ENCODE results near the gene TUBGCP3.
A peak's percentile ranks its signal among the peaks of the same experiment; 100 is the strongest.
"Not testable (repeated sequence)": the region's sequence is repeated elsewhere in the genome, so short reads cannot be mapped to it uniquely, and the experiment has no call there.

TUBGCP3 gene

DNA sequence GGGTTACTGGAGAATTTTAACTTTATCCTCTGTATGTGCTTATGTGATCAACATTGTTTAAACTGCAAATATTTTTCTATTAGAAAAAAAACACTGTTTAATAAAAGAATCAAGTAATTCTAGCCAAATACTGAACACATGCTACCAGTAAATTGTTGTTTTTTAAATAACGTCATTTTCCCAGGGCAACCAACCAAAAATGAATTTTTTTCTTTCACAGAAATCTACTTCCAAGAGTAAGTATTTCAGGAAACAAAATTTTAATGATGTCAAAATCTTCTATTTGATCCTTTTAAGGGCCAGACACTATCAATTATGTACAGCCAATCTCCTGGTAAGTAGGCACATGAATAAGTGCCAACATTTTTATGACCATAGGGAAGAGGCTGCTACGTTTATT, 57.1 kb downstream of the TUBGCP3 start:
- no peak for DNase-seq (ENCODE audit: low read depth, low spot score)

DNA sequence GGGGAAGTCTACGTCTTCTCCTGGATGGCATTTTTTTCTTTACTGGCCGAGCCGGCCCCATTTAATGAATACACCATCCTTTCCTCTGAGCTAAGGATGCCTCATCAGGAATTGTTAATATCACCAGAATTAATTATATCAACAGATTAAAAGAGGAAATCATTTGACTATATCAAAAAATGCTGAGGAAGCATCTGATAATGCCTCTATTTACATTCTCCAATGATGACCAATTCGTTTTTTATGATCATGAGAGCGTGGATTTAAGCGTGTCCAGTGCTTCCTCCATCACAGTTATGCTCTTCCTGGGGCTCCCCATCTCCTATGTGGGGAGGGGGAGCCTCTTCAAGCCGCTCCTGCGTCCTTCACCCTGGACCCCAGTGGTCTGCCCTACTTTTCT, 58.7 kb downstream of the TUBGCP3 start:
- DNase-seq (ENCODE audit: low read depth, low spot score) = no peak

DNA sequence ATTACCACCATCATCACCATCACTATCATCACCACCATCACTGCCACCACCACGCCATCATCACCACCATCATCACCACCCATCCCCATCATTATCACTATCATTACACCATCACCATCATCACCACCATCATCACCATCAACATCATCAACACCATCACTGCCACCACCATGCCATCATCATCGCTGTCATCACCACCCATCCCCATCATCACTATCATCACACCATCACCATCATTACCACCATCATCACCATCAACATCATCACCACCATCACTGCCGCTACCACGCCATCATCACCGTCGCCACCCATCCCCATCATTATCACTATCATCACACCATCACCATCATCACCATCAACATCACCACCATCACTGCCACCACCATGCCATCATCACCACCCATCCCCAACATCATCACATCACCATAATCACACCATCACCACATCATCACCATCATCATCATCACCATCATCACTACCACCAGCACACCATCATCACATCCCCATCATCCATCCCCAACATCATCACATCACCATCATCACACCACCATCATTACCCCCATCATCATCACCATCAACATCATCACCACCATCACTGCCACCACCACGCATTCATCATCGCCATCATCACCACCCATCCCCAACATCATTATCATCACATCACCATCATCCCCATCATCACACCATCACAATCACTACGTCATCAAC, 61.7 kb downstream of the TUBGCP3 start:
- DNase-seq (ENCODE audit: low read depth, low spot score) = no peak

DNA sequence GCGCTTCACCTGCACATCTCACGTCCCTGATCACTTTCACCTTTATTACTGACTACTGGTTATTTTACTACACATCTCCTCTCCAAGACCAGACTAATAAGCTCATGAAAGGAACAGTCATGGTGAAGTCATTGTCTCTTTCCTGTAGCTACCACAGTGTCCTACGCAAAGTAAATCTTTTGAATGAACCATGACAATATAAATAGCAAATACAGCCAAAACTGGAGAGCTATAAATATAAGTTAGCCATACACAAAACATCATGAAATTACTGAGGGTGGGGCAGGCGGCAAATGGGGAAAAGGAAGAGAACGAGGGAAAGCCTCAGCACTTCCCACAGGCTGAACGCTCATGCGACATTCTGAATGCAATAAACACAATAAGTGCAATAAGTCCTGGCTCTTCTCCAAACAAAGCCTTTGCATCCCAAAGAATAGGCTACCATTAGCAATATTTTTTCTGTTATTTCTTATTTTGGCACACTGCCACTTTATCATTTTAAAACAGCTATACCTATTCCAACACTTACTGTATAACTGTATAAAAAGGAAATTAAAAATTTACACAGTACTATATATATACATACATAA, 62.5 kb downstream of the TUBGCP3 start:
- no peak for DNase-seq (ENCODE audit: low read depth, low spot score)

DNA sequence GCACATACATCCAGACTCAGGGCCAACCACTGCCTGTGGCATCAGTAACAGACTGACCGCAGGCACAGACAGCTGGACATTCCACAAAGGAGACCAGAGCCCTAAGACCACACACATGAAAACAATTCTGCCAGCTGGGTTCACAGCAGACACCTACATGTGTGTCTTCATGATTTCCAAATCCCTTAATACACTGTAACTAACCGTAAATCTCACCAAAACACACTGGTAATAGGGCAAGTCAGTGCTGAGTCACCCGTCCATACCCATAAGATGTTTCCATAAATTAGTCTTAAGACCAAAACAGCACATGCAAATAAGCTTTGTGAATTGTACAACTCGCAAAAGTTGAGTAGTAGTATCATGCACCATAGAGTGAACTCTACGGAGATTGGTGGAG, 65.4 kb downstream of the TUBGCP3 start:
- DNase-seq (ENCODE audit: low read depth, low spot score) = no peak

DNA sequence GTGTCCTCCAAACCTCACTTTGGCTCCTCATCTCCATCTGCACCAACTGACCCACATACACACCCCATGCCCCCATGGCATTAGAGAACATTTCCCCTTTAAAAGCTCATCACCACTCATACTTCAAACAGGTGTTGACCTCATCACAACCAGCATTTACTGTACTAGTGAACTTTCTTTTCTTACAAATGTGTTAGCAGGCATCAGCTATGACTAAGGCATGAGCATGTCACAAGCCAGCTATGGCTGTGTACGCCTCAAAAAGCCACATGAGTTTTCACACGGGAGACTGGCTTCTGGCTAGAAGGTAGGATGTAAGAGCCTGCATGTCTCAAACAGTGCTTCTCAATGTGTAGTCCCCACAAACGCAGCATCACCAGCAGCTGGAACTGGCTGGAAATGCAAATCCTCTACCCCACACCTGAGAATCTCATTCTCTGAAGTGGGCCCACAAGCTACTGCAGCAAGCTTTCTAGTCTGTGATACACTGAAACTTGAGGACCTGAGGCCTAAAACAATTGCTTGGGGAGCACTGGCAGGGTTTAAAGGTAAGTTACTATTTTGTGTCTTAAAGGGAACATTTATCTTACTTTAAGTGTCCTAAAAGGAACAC, 66.8 kb downstream of the TUBGCP3 start:
- DNase-seq (ENCODE audit: low read depth, low spot score) = no peak

DNA sequence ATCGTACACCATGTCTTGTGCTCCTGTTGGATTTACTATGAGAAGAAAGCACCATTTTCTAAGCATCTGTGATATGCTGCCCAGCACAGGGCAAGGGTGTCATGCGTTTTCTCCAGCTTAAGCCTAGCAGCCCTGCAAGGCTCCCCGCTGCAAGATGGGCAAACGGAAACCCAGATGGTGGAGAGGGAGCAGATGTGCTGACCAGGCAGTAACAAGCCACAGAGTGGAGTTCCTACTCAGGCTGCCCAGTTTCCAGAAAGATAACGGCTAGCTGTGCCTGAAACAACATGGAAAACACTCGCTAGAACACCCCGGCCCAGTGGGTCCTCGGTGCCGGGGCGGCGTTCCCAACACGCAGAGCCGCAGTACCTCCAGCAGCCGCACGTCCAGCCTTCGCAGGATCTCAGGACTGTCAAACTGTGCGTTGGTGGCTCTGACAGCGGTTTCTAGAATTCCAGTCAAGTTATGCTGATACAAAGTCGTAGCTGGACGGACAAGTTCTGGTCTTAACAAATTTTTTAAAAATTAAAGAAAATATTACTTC, 68.4 kb downstream of the TUBGCP3 start:
- no peak for DNase-seq (ENCODE audit: low read depth, low spot score)

DNA sequence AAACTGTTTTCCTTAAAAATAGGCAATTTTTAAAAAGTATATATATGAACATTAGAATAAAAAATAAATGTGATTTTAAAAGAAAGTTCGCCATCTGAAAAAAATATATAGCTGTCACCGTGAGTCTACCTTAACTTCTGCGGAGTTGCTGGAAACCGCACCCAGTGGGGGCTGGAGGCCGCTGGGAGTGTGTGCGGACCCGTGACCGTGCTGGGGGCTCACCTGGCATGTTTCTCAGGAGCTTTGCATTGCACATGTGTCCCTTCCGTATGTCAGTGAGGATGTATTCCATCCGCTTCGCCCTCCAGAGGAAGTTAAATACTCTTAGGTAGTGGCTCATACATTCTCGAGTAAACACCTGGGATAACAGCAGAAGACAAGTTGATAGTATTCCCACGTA, 71.7 kb downstream of the TUBGCP3 start:
- DNase-seq (ENCODE audit: low read depth, low spot score) = no peak

DNA sequence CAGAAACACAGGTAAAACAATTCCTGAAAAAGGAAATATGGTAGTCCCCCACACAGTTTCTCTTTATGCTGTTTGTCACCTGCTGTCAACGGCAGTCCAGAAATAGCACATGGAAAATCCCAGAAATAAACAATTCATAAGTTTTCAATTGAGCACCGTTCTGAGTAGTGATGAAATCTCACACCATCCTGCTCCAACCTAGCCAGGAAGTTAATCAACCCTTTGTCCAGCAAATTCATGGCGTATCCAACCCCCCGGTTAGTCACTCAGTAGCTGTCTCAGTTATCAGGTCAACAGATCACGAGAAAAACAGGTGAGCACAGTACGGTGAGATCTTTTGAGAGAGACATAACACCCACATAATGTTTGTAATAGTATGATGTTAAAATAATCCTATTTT, 74.2 kb downstream of the TUBGCP3 start:
- DNase-seq (ENCODE audit: low read depth, low spot score) = no peak

DNA sequence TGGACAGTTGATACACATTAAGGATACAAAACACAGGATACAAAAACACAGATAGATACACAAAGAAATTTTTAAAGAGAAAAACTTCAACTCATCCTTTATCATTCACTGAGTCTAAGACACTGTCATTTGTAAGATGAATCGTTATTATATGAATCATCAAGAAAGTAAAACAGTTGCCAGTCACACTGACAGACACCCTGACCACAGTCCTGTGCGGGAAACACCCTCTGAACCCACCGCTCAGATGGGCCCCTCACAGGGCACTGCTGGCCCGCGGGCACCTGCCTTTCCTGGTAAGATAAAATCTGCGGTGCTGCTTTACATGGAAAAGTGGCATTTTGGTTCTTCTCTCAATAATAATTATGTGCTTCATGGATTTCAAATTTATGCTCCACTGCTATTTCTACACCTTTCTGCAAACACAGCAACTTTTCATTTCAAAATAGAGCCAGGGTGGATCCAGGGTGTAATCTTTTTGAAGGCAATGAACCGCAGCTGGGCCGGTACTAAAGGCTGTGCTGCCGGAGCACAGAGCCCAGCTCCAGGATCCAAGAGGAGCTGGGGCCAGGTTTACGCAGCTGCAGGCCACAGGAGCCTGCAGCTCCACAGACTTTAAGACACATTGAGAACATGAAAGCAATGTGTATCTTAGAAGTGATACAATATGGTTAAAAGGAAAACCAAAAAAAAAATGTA, 76.8 kb downstream of the TUBGCP3 start:
- DNase-seq (ENCODE audit: low read depth, low spot score) = no peak

DNA sequence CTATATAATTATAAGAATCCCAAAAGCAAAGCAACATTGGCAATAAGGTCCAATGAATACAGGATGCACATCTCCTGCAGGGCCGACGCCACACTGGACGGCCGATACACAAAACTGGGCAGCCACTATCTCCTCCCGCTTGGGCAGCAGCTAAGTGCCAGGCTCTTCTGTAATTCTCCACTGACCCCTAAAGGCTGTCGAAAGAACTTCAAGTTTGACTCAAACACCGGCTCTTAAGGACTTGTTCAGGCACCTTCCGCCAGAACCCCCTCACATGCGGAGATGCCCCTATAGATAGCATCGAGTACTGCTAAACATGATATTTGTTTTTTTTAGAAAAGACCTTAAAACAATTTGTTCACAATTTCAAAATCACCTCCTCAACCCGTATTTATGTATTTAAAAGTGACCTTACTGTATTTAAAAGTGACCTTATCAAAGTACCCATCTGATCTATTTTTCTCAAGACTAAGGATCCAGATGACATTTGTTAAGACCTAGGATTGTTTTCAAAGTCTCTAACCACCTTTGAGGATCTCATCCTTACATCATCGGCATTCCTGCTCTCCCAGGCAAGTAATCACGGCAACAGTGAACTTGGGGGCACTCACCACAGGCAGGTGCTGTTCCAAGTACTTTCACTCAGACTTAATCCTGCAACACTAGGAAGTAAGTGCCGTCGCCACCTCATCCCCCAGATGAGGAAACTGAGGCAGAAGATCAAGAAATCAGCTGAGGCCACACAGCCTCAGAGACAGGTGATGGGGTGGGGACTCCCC, 77.8 kb downstream of the TUBGCP3 start:
- DNase-seq (ENCODE audit: low read depth, low spot score) = peak; percentile 77

DNA sequence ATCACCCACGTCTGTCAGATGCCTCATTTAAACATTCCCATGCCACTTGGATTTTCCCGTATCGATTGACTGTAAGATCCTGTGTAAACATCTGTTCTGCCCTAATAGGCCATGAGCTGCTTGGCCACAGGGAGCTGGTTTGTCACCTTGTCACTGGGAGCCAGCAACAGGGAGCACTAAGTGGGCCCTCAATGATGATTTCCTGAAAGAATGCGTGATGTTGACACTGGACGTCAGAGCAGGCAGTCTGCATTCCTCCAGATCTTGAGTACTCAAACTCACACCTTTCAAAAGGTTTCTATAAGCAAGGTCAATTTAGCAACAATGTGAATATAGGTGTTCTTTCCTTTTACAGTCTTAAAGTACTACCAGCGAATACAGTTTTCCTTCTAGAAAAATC, 78.8 kb downstream of the TUBGCP3 start:
- DNase-seq (ENCODE audit: low read depth, low spot score) = no peak

DNA sequence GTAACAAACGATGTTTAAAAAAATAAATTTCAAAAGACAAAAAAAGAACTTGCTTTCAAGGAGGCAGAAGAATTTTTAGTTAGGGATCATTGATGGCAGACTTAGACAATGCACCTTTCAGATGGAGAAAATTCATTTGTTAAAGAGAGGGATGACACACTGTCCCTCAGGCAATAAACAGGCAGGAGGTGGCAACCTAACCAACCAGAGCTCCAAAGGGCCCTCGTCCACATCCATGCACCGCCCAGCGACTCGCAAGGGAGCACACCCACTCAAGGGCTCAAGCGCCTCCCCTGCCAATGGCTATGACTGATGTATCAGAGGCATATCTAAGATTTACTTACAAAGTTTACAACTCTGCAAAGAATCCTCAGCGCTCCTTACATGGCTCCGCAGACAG, 81.9 kb downstream of the TUBGCP3 start:
- DNase-seq (ENCODE audit: low read depth, low spot score) = no peak

DNA sequence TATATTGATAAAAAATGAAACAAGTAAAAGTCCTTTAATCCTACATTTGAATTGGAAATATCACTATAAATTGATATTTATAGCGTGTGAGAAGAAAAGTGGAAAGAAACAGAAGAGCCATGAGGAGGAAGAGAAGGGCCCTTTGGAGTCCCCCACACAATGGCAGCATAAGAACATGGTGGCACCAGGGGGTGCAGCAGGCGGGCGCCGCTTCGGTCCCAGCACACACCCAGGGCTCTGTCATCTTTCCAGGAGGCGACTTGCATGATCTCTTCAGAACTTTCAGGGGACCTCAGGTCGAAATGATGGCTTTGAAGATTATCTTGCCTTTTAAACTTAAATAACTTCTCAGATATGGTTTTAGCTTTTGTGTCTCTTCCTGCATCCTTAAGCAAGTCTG, 91.8 kb downstream of the TUBGCP3 start:
- no peak for DNase-seq (ENCODE audit: low read depth, low spot score)

DNA sequence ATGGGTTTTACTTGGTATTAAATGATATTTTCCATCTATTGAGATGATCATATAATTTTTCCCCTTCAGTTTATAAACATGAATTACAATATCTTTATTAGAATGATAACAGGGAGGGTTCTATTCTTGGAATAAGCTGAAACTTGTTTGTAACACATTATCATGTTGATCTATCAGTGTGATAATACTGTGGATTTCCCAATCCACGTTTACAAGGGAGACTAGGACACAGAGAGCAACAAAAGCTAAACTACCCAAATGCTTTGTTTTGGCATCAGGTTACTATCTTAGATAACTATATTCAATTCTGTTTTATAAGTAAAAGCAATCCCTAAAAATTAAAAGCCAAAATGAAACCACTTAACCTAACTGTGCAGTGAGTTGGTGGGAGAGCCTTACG, 92.5 kb downstream of the TUBGCP3 start:
- DNase-seq (ENCODE audit: low read depth, low spot score) = no peak

DNA sequence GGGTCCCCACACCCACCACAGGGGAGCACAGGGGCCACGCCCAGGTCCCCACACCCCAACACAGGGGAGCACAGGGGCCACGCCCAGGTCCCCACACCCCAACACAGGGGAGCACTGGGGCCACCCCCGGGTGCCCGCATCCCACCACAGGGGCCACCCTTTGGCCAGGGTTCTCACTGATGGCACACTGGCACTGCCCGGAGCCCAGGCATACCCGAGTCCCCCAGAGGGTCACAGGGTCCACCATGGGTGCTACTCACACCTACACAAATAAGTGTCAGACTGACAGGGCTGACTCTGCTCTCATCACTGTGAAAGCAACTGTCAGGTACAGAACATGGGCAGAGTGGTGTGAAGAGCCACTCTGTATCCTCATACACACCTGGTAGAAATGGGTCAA, 98.8 kb downstream of the TUBGCP3 start:
- DNase-seq (ENCODE audit: low read depth, low spot score) = no peak

DNA sequence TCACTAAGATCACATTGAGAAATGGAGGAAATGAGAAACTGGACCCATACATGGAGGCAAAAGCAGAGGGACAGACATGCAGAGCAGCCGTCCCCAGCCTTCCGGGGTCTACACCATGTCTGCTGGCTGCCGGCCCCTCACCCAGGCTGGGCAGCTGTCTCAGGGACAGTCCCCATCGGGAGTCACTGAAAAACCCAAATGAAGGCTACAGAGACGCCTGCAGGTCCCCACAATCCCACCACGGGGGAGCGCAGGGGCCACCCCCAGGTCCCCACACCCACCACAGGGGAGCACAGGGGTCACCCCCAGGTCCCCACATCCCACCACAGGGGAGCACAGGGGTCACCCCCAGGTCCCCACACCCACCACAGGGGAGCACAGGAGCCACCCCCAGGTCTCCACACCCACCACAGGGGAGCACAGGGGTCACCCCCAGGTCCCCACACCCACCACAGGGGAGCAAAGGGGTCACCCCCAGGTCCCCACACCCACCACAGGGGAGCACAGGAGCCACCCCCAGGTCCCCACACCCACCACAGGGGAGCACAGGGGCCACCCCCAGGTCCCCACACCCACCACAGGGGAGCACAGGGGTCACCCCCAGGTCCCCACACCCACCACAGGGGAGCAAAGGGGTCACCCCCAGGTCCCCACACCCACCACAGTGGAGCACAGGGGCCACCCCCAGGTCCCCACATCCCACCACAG, 99.5 kb downstream of the TUBGCP3 start:
- DNase-seq (ENCODE audit: low read depth, low spot score) = not testable (repeated sequence)

DNA sequence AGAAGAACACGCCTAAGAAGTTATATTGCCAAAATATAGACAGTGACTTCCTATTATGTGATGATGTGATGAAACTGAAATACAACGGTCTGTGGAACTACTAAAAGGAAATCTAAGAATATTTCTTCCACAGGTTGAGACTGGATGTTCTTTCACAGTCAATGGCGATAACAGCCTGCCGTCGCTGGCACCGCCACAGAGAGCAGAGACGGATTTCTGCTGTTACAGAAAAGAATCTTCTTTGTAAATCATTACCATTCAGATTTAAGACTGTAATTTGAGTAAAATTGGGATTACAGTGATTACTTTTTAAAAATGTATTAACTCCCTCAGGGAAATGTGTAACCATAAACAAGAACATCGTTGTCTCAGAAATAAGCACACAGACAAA, 100.8 kb downstream of the TUBGCP3 start:
- no peak for DNase-seq (ENCODE audit: low read depth, low spot score)

DNA sequence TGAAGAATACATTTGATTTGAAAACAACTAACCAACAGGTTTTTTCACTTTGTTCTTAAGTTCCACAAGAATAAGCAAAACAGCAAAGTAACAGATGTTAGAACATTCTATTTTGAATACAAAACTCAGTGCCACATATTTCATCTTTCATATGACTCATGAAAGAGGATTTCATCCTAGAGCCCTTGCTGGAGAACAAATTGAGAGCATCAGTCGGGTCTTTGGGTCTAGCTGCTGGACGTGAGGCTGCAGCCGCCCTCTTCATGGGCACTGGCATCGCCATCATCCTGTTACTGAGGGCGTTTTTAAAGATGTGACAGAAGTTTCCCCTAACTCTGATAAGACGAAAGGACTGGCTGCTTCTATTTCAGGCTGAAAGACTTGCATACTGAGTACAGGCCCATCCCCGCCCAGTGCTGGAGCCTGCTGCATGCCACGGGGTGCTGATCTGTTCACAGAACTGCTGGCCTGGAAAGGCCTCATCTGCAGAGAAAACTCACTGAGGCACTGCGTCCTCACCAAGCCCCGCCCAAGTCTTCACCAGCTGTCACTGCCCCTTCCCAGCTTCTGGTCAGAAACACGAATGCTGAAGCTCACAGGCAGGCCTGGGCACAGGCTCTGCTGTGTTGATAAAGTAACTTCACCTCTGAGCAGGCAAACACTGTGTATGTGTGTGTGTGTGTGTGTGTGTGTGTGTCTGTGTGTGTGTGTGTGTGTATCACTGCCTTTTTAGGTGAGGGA, 101.4 kb downstream of the TUBGCP3 start:
- no peak for DNase-seq (ENCODE audit: low read depth, low spot score)

DNA sequence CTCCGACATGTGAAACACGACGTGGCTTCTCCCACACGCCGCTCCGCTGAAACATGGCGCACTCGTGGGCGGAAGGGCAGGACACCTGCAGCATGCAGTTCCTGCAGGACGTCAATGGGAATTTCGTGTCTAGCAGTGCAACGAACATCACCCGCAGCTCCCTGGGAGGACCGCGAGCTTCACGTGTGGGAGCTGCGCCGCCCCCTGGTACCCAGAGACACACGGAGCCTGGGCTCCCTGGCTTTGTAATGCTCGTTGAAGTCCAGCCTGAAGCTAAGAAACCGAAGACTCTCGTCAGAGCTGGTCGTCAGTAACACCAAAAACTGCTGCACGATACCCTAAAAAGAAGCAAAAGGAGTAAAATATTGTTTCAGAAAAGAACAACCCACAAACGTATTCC, 102.1 kb downstream of the TUBGCP3 start:
- DNase-seq (ENCODE audit: low read depth, low spot score) = not testable (repeated sequence)

Measured in iPS DF 19.7 (cell line).